22Rv1 (cell line): ENCODE results near the gene CHCHD5.

Experiments used
- ZFX ChIP-seq: fragments of 450-650 bp; IDR thresholded peaks from 2 replicates; pipeline ENCODE4 v1.6.1; 2017; ENCODE audit warnings: antibody characterized with exemption, borderline replicate concordance
- TF ChIP-seq, protein P1 (sequence below): fragments of 450-650 bp; IDR thresholded peaks from 2 replicates; pipeline ENCODE4 v1.5.1; 2017; ENCODE audit warnings: mild to moderate bottlenecking

DNA sequence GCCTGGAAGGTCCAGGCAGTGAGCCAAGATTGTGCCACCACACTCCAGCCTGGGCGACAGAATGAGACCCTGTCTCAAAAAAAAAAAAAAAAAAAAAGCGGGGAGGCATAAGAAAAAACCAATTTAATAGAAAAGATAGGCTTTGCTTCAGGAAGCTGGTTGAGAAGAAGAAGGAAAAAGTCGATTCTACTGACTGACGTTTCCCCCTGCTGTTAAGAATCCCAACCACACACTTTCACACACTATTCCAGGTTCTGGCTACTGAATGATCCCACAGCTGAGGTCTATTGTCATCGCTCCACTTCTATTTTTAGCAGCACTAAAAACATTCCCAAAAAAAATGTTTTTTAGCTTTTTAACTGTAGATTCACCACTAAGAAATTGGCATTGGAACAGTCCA lies 6.7 kb upstream of the CHCHD5 start:
- TF ChIP-seq, protein P1, sequence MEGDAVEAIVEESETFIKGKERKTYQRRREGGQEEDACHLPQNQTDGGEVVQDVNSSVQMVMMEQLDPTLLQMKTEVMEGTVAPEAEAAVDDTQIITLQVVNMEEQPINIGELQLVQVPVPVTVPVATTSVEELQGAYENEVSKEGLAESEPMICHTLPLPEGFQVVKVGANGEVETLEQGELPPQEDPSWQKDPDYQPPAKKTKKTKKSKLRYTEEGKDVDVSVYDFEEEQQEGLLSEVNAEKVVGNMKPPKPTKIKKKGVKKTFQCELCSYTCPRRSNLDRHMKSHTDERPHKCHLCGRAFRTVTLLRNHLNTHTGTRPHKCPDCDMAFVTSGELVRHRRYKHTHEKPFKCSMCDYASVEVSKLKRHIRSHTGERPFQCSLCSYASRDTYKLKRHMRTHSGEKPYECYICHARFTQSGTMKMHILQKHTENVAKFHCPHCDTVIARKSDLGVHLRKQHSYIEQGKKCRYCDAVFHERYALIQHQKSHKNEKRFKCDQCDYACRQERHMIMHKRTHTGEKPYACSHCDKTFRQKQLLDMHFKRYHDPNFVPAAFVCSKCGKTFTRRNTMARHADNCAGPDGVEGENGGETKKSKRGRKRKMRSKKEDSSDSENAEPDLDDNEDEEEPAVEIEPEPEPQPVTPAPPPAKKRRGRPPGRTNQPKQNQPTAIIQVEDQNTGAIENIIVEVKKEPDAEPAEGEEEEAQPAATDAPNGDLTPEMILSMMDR, result no peak
- TF ChIP-seq ZFX, result no peak
